ENCODE measurements around the gene PDS5A. TPM values are rescaled to one million over a fixed set of nuclear protein-coding genes. Genes with fewer than 3 reads are reported as not detected.

PDS5A gene
- total RNA-seq, 2 donors from 2014 or later = 84.4 to 150 TPM

Other genes with a start within 250 kb of the PDS5A start
- 10 to 100 TPM; 17.6 to 19.4 TPM for gene N4BP2, start 78.9 kb upstream of the PDS5A start, total RNA-seq
- gene RHOH, start 219.1 kb upstream of the PDS5A start, total RNA-seq = 100 to 1,000 TPM; 140 to 169 TPM